GM23338 (cell line): ENCODE data around the gene KRTAP17-1. TPM values are rescaled to one million over a fixed set of nuclear protein-coding genes. Genes with fewer than 3 reads are reported as not detected.

ENCODE experiments used
- ATAC-seq: fragments of 200-7000 bp; cut with Tn5 transposase; 3 replicates; pipeline ENCODE4 v1.9.1; 2020
- DNase-seq: peaks from one replicate; pipeline ENCODE4 v3.0.0-alpha.2; 2015; ENCODE audit warnings: low spot score
- H2AFZ ChIP-seq: fragments of 200-600 bp; sonication (generic); 2 replicates; pipeline ENCODE4 v1.8.0; 2016; ENCODE audit warnings: antibody characterized with exemption, mild to moderate bottlenecking, moderate library complexity
- H3F3A ChIP-seq: fragments of 200-600 bp; sonication (generic); replicated peaks from 2 replicates; pipeline ENCODE4 v1.8.0; 2017; ENCODE audit warnings: antibody characterized with exemption, mixed run types, low read depth
- H3K27ac ChIP-seq: fragments of 200-600 bp; sonication (generic); 2 replicates; pipeline ENCODE4 v1.6.1; 2016; ENCODE audit warnings: low read depth
- H3K27me3 ChIP-seq: fragments of 200-600 bp; sonication (generic); 2 replicates; pipeline ENCODE4 v1.8.0; 2016; ENCODE audit warnings: mild to moderate bottlenecking, mixed run types, moderate library complexity; ENCODE audit not compliant: insufficient read depth
- H3K36me3 ChIP-seq: fragments of 200-600 bp; sonication (generic); 2 replicates; pipeline ENCODE4 v1.8.0; 2016; ENCODE audit warnings: mild to moderate bottlenecking; ENCODE audit not compliant: insufficient read depth
- H3K4me1 ChIP-seq: fragments of 200-600 bp; sonication (generic); 2 replicates; pipeline ENCODE4 v1.8.0; 2016; ENCODE audit warnings: mild to moderate bottlenecking, moderate library complexity; ENCODE audit not compliant: insufficient read depth
- H3K4me2 ChIP-seq: fragments of 200-600 bp; sonication (generic); 2 replicates; pipeline ENCODE4 v1.7.1; 2017; ENCODE audit warnings: mixed run types
- H3K4me3 ChIP-seq: fragments of 200-600 bp; sonication (generic); 2 replicates; pipeline ENCODE4 v1.6.1; 2016; ENCODE audit warnings: mixed run types
- H3K79me2 ChIP-seq: fragments of 200-600 bp; sonication (generic); replicated peaks from 2 replicates; pipeline ENCODE4 v1.8.0; 2017; ENCODE audit warnings: mild to moderate bottlenecking; ENCODE audit not compliant: insufficient read depth
- H3K9me2 ChIP-seq: fragments of 200-600 bp; sonication (generic); 2 replicates; pipeline ENCODE4 v1.8.0; 2017; ENCODE audit not compliant: insufficient read depth
- H4K20me1 ChIP-seq: fragments of 200-600 bp; sonication (generic); replicated peaks from 2 replicates; pipeline ENCODE4 v1.8.0; 2017; ENCODE audit warnings: mild to moderate bottlenecking; ENCODE audit not compliant: insufficient read depth
- H3K27ac Mint-ChIP-seq: 2 replicates; pipeline ENCODE4 v1.8.0; 2020; ENCODE audit warnings: inconsistent platforms, mild to moderate bottlenecking, moderate library complexity, mixed read lengths
- H3K27me3 Mint-ChIP-seq: 3 replicates; pipeline ENCODE4 v1.8.0; 2022; ENCODE audit warnings: low read depth, mild to moderate bottlenecking, moderate library complexity, mixed read lengths, inconsistent platforms; ENCODE audit not compliant: insufficient read depth, poor library complexity
- H3K36me3 Mint-ChIP-seq: 3 replicates; pipeline ENCODE4 v1.8.0; 2021; ENCODE audit warnings: low read depth, mild to moderate bottlenecking, inconsistent platforms, moderate library complexity, mixed read lengths
- H3K4me1 Mint-ChIP-seq: 3 replicates; pipeline ENCODE4 v1.8.0; 2020; ENCODE audit warnings: mild to moderate bottlenecking, inconsistent platforms, mixed read lengths
- H3K4me3 Mint-ChIP-seq: 3 replicates; pipeline ENCODE4 v1.8.0; 2021; ENCODE audit warnings: moderate library complexity, mild to moderate bottlenecking, inconsistent platforms, mixed read lengths
- H3K9me3 Mint-ChIP-seq: 3 replicates; pipeline ENCODE4 v1.8.0; 2020; ENCODE audit warnings: moderate library complexity, mild to moderate bottlenecking, inconsistent platforms, mixed read lengths
- CREB1 ChIP-seq: fragments of 250-450 bp; sonication (Bioruptor Pico); IDR thresholded peaks from 2 replicates; pipeline ENCODE4 v1.5.0; 2020; ENCODE audit warnings: low read depth, mild to moderate bottlenecking, moderate library complexity
- CTCF ChIP-seq, 2 experiments: fragments of 200-600 bp in 1 of 2; sonication (generic) in 1 of 2; conservative IDR thresholded peaks; 2 replicates each; pipeline versions ENCODE4 v1.5.1 to v1.6.1; 2016 to 2017; ENCODE audit warnings: antibody characterized with exemption in 2 of 2, low read depth in 2 of 2, mild to moderate bottlenecking in 2 of 2, moderate library complexity in 1 of 2
- ETS1 ChIP-seq: IDR thresholded peaks from 2 replicates; pipeline ENCODE4 v1.6.1; 2016; ENCODE audit warnings: antibody characterized with exemption
- EZH2 ChIP-seq: fragments of 200-600 bp; sonication (generic); IDR thresholded peaks from one replicate; pipeline ENCODE4 v1.8.0; 2017; ENCODE audit warnings: antibody characterized with exemption, mild to moderate bottlenecking, low read depth; ENCODE audit not compliant: unreplicated experiment
- EZH2phosphoT487 ChIP-seq: fragments of 200-600 bp; sonication (generic); IDR thresholded peaks from one replicate; pipeline ENCODE4 v1.8.1; 2018; ENCODE audit warnings: antibody characterized with exemption; ENCODE audit not compliant: unreplicated experiment
- JUNB ChIP-seq: IDR thresholded peaks from one replicate; pipeline ENCODE4 v1.6.1; 2016; ENCODE audit warnings: antibody characterized with exemption; ENCODE audit not compliant: unreplicated experiment
- NANOG ChIP-seq: IDR thresholded peaks from 2 replicates; pipeline ENCODE4 v1.6.1; 2016; ENCODE audit warnings: antibody characterized with exemption, borderline replicate concordance
- POLR2AphosphoS5 ChIP-seq: IDR thresholded peaks from 2 replicates; pipeline ENCODE4 v1.6.1; 2016; ENCODE audit warnings: antibody characterized with exemption, low read depth
- REST ChIP-seq: IDR thresholded peaks from one replicate; pipeline ENCODE4 v1.6.1; 2018; ENCODE audit warnings: antibody characterized with exemption; ENCODE audit not compliant: unreplicated experiment
- STAT1 ChIP-seq: IDR thresholded peaks from one replicate; pipeline ENCODE4 v1.6.1; 2016; ENCODE audit warnings: antibody characterized with exemption; ENCODE audit not compliant: unreplicated experiment
- ZNF114 ChIP-seq: fragments of 250-450 bp; sonication (Bioruptor Pico); IDR thresholded peaks from 2 replicates; pipeline ENCODE4 v1.5.0; 2020; ENCODE audit warnings: mild to moderate bottlenecking, moderate library complexity
- ZNF331 ChIP-seq: fragments of 250-450 bp; sonication (Bioruptor Pico); IDR thresholded peaks from 2 replicates; pipeline ENCODE4 v1.5.0; 2020; ENCODE audit warnings: low read depth, mild to moderate bottlenecking, moderate library complexity
- ZNF462 ChIP-seq: fragments of 250-450 bp; sonication (Bioruptor Pico); IDR thresholded peaks from 2 replicates; pipeline ENCODE4 v1.5.0; 2020; ENCODE audit warnings: mild to moderate bottlenecking, moderate library complexity
- polyA plus RNA-seq: library from polyadenylated mRNA; unstranded; fragments of >200 nt; fragmentation: Nextera tagmentation; extraction: Ambion mirVana; gene quantifications from 2 replicates; pipeline ENCODE4 v1.2.1, GENCODE V29; 2016
- total RNA-seq: library from RNA; depleted of rRNA; stranded (reverse); fragments of >200 nt; shearing (Covaris generic); gene quantifications from 2 replicates; pipeline ENCODE4 v1.2.3, GENCODE V29; 2014

KRTAP17-1 gene
- total and polyA plus RNA-seq, 2 experiments from 2014 or later, result not detected

- Histone ChIP-seq H3K4me1 (no peaks in the 10 kb centered on the region), H3K4me3 (no peak overlapping the region), H3K9me2 (no peaks in the 10 kb centered on the region), H4K20me1 (no peaks in the 10 kb centered on the region), H3K4me2 (no peak overlapping the region), H3F3A (no peaks in the 10 kb centered on the region), H3K27me3 (no peaks in the 10 kb centered on the region), H3K36me3 (no peaks in the 10 kb centered on the region; the same call in 1 of the 2 replicates), H2AFZ (0 out of 2 replicates have a peak overlapping the region, but pooled peaks have one; percentile 23), H3K79me2 (no peaks in the 10 kb centered on the region), H3K27ac (no peak overlapping the region)
- ATAC-seq (no peak), DNase-seq (no peak)
- no peaks in the 10 kb centered on the region for H3K4me1 Mint-ChIP-seq
- no peaks in the 10 kb centered on the region for H3K36me3 Mint-ChIP-seq
- peaks cover 2% of the 10 kb centered on the region for H3K27me3 Mint-ChIP-seq
- H3K9me3 Mint-ChIP-seq, result no peaks in the 10 kb centered on the region; the same call in 2 of the 3 replicates
- no peak overlapping the region for H3K4me3 Mint-ChIP-seq
- H3K27ac Mint-ChIP-seq, result 0 out of 2 replicates have a peak overlapping the region, but pooled peaks have one; percentile 1
- TF ChIP-seq CREB1, result no peak
- TF ChIP-seq EZH2phosphoT487, result no peak
- no peak for TF ChIP-seq POLR2AphosphoS5
- TF ChIP-seq JUNB, result no peak
- no peak for TF ChIP-seq EZH2
- TF ChIP-seq STAT1, result no peak
- TF ChIP-seq CTCF (conservative IDR thresholded peaks at IDR 0.05; ENCODE audit: low read depth in 2 of 2), result no peak
- TF ChIP-seq REST, result no peak
- no peak for TF ChIP-seq ZNF331
- no peak for TF ChIP-seq NANOG
- TF ChIP-seq ZNF114 (CRISPR knock-in tag), result no peak
- no peak for TF ChIP-seq ZNF462 (CRISPR knock-in tag)
- TF ChIP-seq ETS1, result no peak
Measured at GRCh38 chr17:41301204-41301790, 14.2 kb downstream of the KRTAP17-1 start.
